Measurements from ENCODE around the gene ZNF436.
A peak's percentile ranks its signal among the peaks of the same experiment; 100 is the strongest.

DNA sequence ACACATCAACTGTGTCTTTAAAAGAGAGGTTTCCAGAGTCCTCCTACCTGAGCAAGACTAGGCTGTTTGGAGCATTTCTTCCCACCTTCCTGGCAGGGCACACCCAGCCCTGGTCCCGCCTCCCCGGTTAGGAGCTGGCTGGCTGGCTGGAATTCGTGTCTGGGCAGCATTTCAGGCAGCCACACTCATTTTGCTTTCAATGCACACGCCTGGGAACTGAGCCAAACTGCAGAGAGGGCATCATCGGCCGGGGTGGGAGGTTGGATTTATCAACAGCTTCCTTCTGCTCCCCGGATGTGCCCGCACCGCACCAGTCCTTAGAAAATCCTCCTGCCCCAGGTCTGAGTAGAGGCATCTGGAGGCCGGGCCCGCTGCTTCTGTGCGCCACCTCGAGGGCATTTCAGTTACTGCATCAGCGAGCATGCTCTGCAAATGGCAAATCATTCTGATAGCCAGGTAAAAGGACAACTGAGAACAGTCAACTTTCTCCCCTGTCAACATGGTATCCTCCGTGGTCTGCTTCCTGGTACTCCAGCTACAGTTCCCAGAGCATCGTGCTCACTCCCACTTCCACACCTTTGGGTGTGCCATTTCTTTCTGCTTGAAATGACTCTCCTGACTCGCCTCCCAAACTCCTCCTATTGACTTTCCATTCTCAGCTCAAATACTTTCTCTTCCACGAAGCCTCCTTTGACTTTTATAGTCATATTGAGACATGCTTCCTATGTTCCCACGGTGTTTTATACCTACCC, 34.3 kb upstream of the ZNF436 start:
- TF ChIP-seq, protein P1, sequence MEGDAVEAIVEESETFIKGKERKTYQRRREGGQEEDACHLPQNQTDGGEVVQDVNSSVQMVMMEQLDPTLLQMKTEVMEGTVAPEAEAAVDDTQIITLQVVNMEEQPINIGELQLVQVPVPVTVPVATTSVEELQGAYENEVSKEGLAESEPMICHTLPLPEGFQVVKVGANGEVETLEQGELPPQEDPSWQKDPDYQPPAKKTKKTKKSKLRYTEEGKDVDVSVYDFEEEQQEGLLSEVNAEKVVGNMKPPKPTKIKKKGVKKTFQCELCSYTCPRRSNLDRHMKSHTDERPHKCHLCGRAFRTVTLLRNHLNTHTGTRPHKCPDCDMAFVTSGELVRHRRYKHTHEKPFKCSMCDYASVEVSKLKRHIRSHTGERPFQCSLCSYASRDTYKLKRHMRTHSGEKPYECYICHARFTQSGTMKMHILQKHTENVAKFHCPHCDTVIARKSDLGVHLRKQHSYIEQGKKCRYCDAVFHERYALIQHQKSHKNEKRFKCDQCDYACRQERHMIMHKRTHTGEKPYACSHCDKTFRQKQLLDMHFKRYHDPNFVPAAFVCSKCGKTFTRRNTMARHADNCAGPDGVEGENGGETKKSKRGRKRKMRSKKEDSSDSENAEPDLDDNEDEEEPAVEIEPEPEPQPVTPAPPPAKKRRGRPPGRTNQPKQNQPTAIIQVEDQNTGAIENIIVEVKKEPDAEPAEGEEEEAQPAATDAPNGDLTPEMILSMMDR (IDR thresholded peaks at IDR 0.05), result peak; percentile 99
- TF ChIP-seq SIN3A (IDR thresholded peaks at IDR 0.05; ENCODE audit: borderline replicate concordance, insufficient read depth, low read depth, low read length) (no peak), TCF7L2 (IDR thresholded peaks at IDR 0.05; ENCODE audit: low read depth, low read length) (no peak), POLR2AphosphoS5 (IDR thresholded peaks at IDR 0.05; ENCODE audit: low read depth, low read length) (peak; percentile 55; the same call in 1 of the 2 replicates)
- TF ChIP-seq, protein P2, sequence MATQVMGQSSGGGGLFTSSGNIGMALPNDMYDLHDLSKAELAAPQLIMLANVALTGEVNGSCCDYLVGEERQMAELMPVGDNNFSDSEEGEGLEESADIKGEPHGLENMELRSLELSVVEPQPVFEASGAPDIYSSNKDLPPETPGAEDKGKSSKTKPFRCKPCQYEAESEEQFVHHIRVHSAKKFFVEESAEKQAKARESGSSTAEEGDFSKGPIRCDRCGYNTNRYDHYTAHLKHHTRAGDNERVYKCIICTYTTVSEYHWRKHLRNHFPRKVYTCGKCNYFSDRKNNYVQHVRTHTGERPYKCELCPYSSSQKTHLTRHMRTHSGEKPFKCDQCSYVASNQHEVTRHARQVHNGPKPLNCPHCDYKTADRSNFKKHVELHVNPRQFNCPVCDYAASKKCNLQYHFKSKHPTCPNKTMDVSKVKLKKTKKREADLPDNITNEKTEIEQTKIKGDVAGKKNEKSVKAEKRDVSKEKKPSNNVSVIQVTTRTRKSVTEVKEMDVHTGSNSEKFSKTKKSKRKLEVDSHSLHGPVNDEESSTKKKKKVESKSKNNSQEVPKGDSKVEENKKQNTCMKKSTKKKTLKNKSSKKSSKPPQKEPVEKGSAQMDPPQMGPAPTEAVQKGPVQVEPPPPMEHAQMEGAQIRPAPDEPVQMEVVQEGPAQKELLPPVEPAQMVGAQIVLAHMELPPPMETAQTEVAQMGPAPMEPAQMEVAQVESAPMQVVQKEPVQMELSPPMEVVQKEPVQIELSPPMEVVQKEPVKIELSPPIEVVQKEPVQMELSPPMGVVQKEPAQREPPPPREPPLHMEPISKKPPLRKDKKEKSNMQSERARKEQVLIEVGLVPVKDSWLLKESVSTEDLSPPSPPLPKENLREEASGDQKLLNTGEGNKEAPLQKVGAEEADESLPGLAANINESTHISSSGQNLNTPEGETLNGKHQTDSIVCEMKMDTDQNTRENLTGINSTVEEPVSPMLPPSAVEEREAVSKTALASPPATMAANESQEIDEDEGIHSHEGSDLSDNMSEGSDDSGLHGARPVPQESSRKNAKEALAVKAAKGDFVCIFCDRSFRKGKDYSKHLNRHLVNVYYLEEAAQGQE (IDR thresholded peaks at IDR 0.05; ENCODE audit: insufficient read depth in 1 of 2, low read depth in 2 of 2, low read length in 1 of 2), result no peak
